Neuronal stem cell (in vitro differentiated cells): ENCODE measurements around the gene MED25.
A peak's percentile ranks its signal among the peaks of the same experiment; 100 is the strongest.

Experiments used
- DNase-seq: peaks from one replicate; pipeline ENCODE4 v3.0.0-alpha.2; 2013; ENCODE audit warnings: low spot score
- H2AFZ ChIP-seq: one replicate; pipeline ENCODE4 v1.6.1; 2013; ENCODE audit warnings: mild to moderate bottlenecking, low read length, inconsistent platforms
- H2AK5ac ChIP-seq: 2 replicates; pipeline ENCODE4 v1.6.1; 2013; ENCODE audit warnings: low read depth, mild to moderate bottlenecking, inconsistent platforms, low read length, moderate library complexity, mixed read lengths
- H2BK120ac ChIP-seq: 2 replicates; pipeline ENCODE4 v1.6.1; 2013; ENCODE audit warnings: low read depth, mild to moderate bottlenecking, inconsistent platforms, low read length, moderate library complexity, mixed read lengths
- H2BK12ac ChIP-seq: one replicate; pipeline ENCODE4 v1.6.1; 2013; ENCODE audit warnings: low read length, inconsistent platforms
- H2BK15ac ChIP-seq: 2 replicates; pipeline ENCODE4 v1.6.1; 2013; ENCODE audit warnings: mild to moderate bottlenecking, low read length, inconsistent platforms, mixed read lengths
- H2BK5ac ChIP-seq: one replicate; pipeline ENCODE4 v1.6.1; 2013; ENCODE audit warnings: inconsistent platforms, mild to moderate bottlenecking, low read length, moderate library complexity
- H3K14ac ChIP-seq: one replicate; pipeline ENCODE4 v1.6.1; 2013; ENCODE audit warnings: low read length, inconsistent platforms
- H3K18ac ChIP-seq: 2 replicates; pipeline ENCODE4 v1.6.1; 2013; ENCODE audit warnings: low read length, inconsistent platforms
- H3K23ac ChIP-seq: 2 replicates; pipeline ENCODE4 v1.6.1; 2013; ENCODE audit warnings: low read depth, mild to moderate bottlenecking, mixed read lengths, low read length, inconsistent platforms; ENCODE audit not compliant: poor library complexity
- H3K27ac ChIP-seq: replicated peaks from 3 replicates; pipeline ENCODE4 v1.5.1; 2013; ENCODE audit warnings: low read length, inconsistent platforms
- H3K27me3 ChIP-seq, 3 experiments: 2 replicates each; pipeline ENCODE4 v1.6.1; 2013; ENCODE audit warnings: low read length in 3 of 3, mild to moderate bottlenecking in 2 of 3, inconsistent platforms in 1 of 3, low read depth in 1 of 3, mixed read lengths in 1 of 3, moderate library complexity in 1 of 3; ENCODE audit not compliant: control insufficient read depth in 3 of 3, insufficient read depth in 3 of 3
- H3K36me3 ChIP-seq, 2 donors: replicated peaks in 1 of 2; 2 replicates each; pipeline ENCODE4 v1.6.1; 2013; ENCODE audit warnings: low read length in 2 of 2; ENCODE audit not compliant: control insufficient read depth in 2 of 2, insufficient read depth in 2 of 2
- H3K4ac ChIP-seq: 2 replicates; pipeline ENCODE4 v1.6.1; 2013; ENCODE audit warnings: inconsistent platforms, mild to moderate bottlenecking, low read length, moderate library complexity
- H3K4me1 ChIP-seq, 2 donors: 1 replicate in 1 of 2; 2 replicates in 1 of 2; pipeline ENCODE4 v1.6.1; 2013; ENCODE audit warnings: low read length in 2 of 2, low read depth in 1 of 2; ENCODE audit not compliant: control insufficient read depth in 2 of 2, insufficient read depth in 1 of 2
- H3K4me2 ChIP-seq: one replicate; pipeline ENCODE4 v1.6.1; 2013; ENCODE audit warnings: mild to moderate bottlenecking, low read length, inconsistent platforms; ENCODE audit not compliant: insufficient read depth, poor library complexity, severe bottlenecking
- H3K4me3 ChIP-seq, 2 donors: 2 replicates each; pipeline ENCODE4 v1.5.1; 2013; ENCODE audit warnings: low read length in 2 of 2, mild to moderate bottlenecking in 2 of 2, inconsistent platforms in 1 of 2, moderate library complexity in 1 of 2
- H3K79me1 ChIP-seq: one replicate; pipeline ENCODE4 v1.6.1; 2013; ENCODE audit warnings: low read depth, mild to moderate bottlenecking, inconsistent platforms, low read length, moderate library complexity
- H3K9ac ChIP-seq: one replicate; pipeline ENCODE4 v1.6.1; 2013; ENCODE audit warnings: mild to moderate bottlenecking, low read depth, low read length, inconsistent platforms; ENCODE audit not compliant: poor library complexity
- H3K9me3 ChIP-seq, 2 donors: replicated peaks in 1 of 2; 2 replicates each; pipeline versions ENCODE3 to v1.6.1; 2013; ENCODE audit warnings: low read length in 2 of 2, mild to moderate bottlenecking in 2 of 2, inconsistent platforms in 1 of 2, low read depth in 1 of 2, mixed read lengths in 1 of 2, moderate library complexity in 1 of 2; ENCODE audit not compliant: control insufficient read depth in 2 of 2, insufficient read depth in 1 of 2
- H4K8ac ChIP-seq: one replicate; pipeline ENCODE4 v1.6.1; 2013; ENCODE audit warnings: low read depth, mild to moderate bottlenecking, inconsistent platforms, low read length, moderate library complexity
- H4K91ac ChIP-seq: one replicate; pipeline ENCODE4 v1.6.1; 2013; ENCODE audit warnings: low read length, low read depth, mild to moderate bottlenecking, inconsistent platforms; ENCODE audit not compliant: poor library complexity
- WGBS, 2 donors: extraction: QIAGEN DNeasy Blood & Tissue Kit; methylation state at CpG; one replicate each; pipeline ENCODE4 v1.1.7; 2013; ENCODE audit warnings: missing lambda C conversion rate in 2 of 2, mixed read lengths in 1 of 2; ENCODE audit not compliant: insufficient read length in 2 of 2, insufficient replicate concordance in 1 of 2; ENCODE audit errors: extremely low coverage in 2 of 2; 5-methylcytosine and 5-hydroxymethylcytosine counted together

Gene MED25

GRCh38 chr19:49863935-49864320 lies 45.8 kb downstream of the MED25 start:
- H2AK5ac ChIP-seq, result no peak overlapping the region
- H3K4me1 ChIP-seq, result peaks cover 8 to 12% of the 10 kb centered on the region in 2 donors
- peaks cover 2% of the 10 kb centered on the region for H3K79me1 ChIP-seq
- H3K23ac ChIP-seq, result no peak overlapping the region
- no CpG with 5 or more reads among the region's 17 CpGs for WGBS, 2 donors
- H3K9ac ChIP-seq, result no peak overlapping the region
- peak overlapping the region in 1 of 2 donors; percentile 38 for H3K4me3 ChIP-seq
- H3K9me3 ChIP-seq, result peaks cover 0 to 2% of the 10 kb centered on the region in 2 donors
- H2BK120ac ChIP-seq, result no peak overlapping the region
- H2BK15ac ChIP-seq, result no peak overlapping the region
- H2BK12ac ChIP-seq, result no peak overlapping the region
- H2BK5ac ChIP-seq, result peak overlapping the region; percentile 55
- H3K18ac ChIP-seq, result no peak overlapping the region
- no peak overlapping the region for H4K8ac ChIP-seq
- no peak overlapping the region for H3K14ac ChIP-seq
- no peak overlapping the region for H3K27ac ChIP-seq
- H3K4me2 ChIP-seq, result no peak overlapping the region
- peaks cover 44 to 66% of the 10 kb centered on the region in 2 donors for H3K36me3 ChIP-seq
- no peak overlapping the region for H2AFZ ChIP-seq
- DNase-seq, result no peak
- no peak overlapping the region for H3K4ac ChIP-seq
- H4K91ac ChIP-seq, result no peak overlapping the region
- H3K27me3 ChIP-seq, result no peaks in the 10 kb centered on the region

DNA sequence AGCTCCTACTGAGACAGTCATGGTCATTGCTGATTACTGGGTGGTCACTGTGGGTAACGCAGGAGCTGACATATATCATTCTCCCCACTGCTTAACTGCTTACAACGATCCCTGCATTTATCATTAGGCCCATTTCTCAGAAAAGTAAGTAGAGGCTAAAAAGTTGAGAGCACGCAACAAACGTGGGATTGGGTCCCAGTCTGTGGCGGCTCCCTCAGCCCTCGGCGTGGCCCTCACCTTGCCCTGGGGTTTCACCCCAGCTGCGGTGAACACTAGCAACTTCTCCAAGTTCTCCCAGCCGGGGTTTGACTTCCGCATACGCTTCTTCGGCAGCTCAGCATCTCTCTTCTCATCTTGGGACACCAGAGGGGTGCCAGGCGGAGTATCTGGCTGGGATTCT lies 46.8 kb downstream of the MED25 start:
- Histone ChIP-seq H3K36me3 (peaks cover 38 to 57% of the 10 kb centered on the region in 2 donors), H3K27ac (no peak overlapping the region), H2BK5ac (no peak overlapping the region), H2BK120ac (no peak overlapping the region), H3K18ac (no peak overlapping the region), H3K23ac (no peak overlapping the region), H3K4ac (no peak overlapping the region), H3K4me1 (peaks cover 9 to 13% of the 10 kb centered on the region in 2 donors), H3K9me3 (peaks cover 0 to 2% of the 10 kb centered on the region in 2 donors), H2AK5ac (no peak overlapping the region), H3K4me2 (peak overlapping the region; percentile 19), H3K27me3 (no peaks in the 10 kb centered on the region), H3K14ac (no peak overlapping the region), H3K9ac (no peak overlapping the region), H3K79me1 (peaks cover under 1% of the 10 kb centered on the region), H3K4me3 (no peak overlapping the region), H4K91ac (no peak overlapping the region), H4K8ac (no peak overlapping the region), H2AFZ (no peak overlapping the region), H2BK12ac (no peak overlapping the region), H2BK15ac (no peak overlapping the region)
- no peak for DNase-seq
- WGBS, 2 donors, result no CpG with 5 or more reads among the region's 13 CpGs

DNA sequence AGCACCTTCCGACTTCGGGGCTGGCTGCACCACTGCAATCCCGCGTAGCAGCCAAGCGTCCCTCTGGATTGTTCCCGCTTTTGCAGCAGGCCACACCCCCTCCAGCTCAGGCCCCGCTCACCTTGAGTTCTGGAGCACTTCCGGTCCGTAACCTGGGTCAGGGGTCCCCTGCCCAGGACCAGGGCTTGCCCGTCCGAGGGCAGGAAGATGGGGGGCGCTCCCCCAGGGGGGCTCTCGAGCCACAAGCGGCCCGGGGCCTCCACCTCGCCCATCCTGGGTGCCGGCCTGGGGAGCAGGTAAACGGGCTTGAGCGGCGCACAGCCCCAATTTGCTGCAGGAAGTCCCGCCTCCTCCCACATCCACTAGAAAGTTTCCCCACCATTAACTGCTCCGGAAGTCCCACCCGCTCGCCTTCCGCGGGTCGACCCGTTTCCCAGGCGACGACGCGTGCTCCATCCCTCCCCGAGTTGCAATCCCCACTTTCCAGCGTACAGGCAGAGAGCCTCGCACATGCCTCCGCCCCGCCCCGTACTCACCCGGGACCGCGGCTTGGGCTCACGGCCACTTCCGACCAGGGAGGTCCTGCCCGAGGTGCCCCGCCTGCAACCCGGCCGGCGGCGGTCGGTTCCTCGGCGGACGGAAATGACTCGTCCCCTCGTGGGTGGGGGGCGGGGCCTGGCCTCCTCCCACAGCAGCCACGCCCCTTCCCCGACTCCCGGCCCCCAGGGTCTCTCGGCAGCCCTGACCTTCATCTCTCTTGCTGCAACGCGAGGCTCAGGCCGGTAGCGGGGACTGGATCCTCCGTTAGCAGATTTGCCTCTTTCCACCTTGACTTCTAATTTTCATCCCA lies 49.1 kb downstream of the MED25 start, which contains the start of gene PNKP:
TSS of gene PNKP (minus strand) at position 644 of the 850 bp plus-strand sequence. CDS start at position 272, 372 bp downstream.
- peak; percentile 87 for DNase-seq
- H2AK5ac ChIP-seq, result no peak within 1 kb of the TSS
- H3K4ac ChIP-seq, result no peak within 1 kb of the TSS
- H3K9me3 ChIP-seq, result peaks cover 0 to 2% of the 10 kb centered on the region in 2 donors
- H2BK120ac ChIP-seq, result no peak within 1 kb of the TSS
- H2BK12ac ChIP-seq, result peak within 1 kb of the TSS; percentile 87
- peak within 1 kb of the TSS; percentile 86 to 97 for H3K4me3 ChIP-seq
- H3K14ac ChIP-seq, result peak within 1 kb of the TSS; percentile 95
- WGBS, 2 donors, result no CpG with 5 or more reads among the region's 65 CpGs
- peak within 1 kb of the TSS; percentile 84 for H2BK5ac ChIP-seq
- H3K79me1 ChIP-seq, result peaks cover 3% of the 10 kb centered on the region
- H2AFZ ChIP-seq, result peak within 1 kb of the TSS; percentile 97
- H3K27ac ChIP-seq, result peak within 1 kb of the TSS; percentile 93
- peaks cover 17 to 18% of the 10 kb centered on the region in 2 donors for H3K4me1 ChIP-seq
- H3K36me3 ChIP-seq, result peaks cover 24 to 45% of the 10 kb centered on the region in 2 donors
- H4K8ac ChIP-seq, result no peak within 1 kb of the TSS
- peak within 1 kb of the TSS; percentile 89 for H3K23ac ChIP-seq
- H3K18ac ChIP-seq, result peak within 1 kb of the TSS; percentile 97
- peak within 1 kb of the TSS; percentile 67 for H3K4me2 ChIP-seq
- no peaks in the 10 kb centered on the region for H3K27me3 ChIP-seq
- H2BK15ac ChIP-seq, result no peak within 1 kb of the TSS
- no peak within 1 kb of the TSS for H4K91ac ChIP-seq
- peak within 1 kb of the TSS; percentile 96 for H3K9ac ChIP-seq

- no peak overlapping the region for H2BK15ac ChIP-seq
- no peak overlapping the region for H4K91ac ChIP-seq
- no peak overlapping the region for H2BK5ac ChIP-seq
- H3K9me3 ChIP-seq, result no peaks in the 10 kb centered on the region
- H3K27me3 ChIP-seq, result no peaks in the 10 kb centered on the region
- no peak overlapping the region for H3K4ac ChIP-seq
- peak overlapping the region; percentile 34 to 79 for H3K4me3 ChIP-seq
- H3K4me1 ChIP-seq, result peaks cover 17 to 18% of the 10 kb centered on the region in 2 donors
- no peak overlapping the region for H3K14ac ChIP-seq
- H2BK12ac ChIP-seq, result no peak overlapping the region
- peak overlapping the region; percentile 68 for H3K9ac ChIP-seq
- no CpG with 5 or more reads among the region's 15 CpGs for WGBS, 2 donors
- H3K27ac ChIP-seq, result peak overlapping the region; percentile 85
- no peak overlapping the region for H4K8ac ChIP-seq
- H3K18ac ChIP-seq, result peak overlapping the region; percentile 73
- peaks cover 11 to 27% of the 10 kb centered on the region in 2 donors for H3K36me3 ChIP-seq
- no peak overlapping the region for H2AK5ac ChIP-seq
- H2BK120ac ChIP-seq, result peak overlapping the region; percentile 26
- H3K4me2 ChIP-seq, result peak overlapping the region; percentile 75
- peaks cover 3% of the 10 kb centered on the region for H3K79me1 ChIP-seq
- DNase-seq, result no peak
- H3K23ac ChIP-seq, result no peak overlapping the region
- H2AFZ ChIP-seq, result peak overlapping the region; percentile 66
These were observed 51.0 kb downstream of the MED25 start for GRCh38 chr19:49869009-49869483.
